Measurements from ENCODE around the gene NF2. TPM values are rescaled to one million over a fixed set of nuclear protein-coding genes. Genes with fewer than 3 reads are reported as not detected.

The NF2 gene
- total RNA-seq, 1 experiment from 2014 or later, result 190 TPM

DNA sequence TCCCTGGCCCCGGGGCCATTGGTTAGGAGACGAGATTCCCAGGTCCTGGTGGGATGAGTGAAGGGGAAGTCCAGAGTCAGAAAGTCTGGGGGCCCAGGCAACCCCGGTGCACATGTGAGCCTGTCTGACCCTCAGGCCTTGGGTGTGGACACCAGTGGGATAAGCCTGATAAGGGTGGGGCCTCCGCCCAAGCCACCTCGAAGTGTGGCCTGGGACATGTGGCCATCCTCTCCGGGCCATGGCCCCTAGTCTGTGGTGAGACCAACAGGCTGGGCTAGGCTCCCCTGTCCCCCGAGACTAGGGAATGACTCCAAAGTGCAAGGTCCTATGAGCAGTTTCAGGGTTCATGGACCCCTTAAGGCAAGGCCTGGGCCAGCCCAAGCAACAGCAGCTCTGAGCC, 122.7 kb downstream of the NF2 start:
- no peak overlapping the region for H3K4me3 ChIP-seq (ENCODE audit: low read depth in 2 of 2, low read length in 2 of 2)
- no peak overlapping the region for H3K27ac ChIP-seq (ENCODE audit: low read length)
- TF ChIP-seq SIN3A (IDR thresholded peaks at IDR 0.05; ENCODE audit: borderline replicate concordance, insufficient read depth, low read depth, low read length) (no peak), POLR2AphosphoS5 (IDR thresholded peaks at IDR 0.05; ENCODE audit: low read depth, low read length) (no peak), CTCF (IDR thresholded peaks at IDR 0.05) (no peak), TCF7L2 (IDR thresholded peaks at IDR 0.05; ENCODE audit: low read depth, low read length) (no peak)
- TF ChIP-seq, protein P1, sequence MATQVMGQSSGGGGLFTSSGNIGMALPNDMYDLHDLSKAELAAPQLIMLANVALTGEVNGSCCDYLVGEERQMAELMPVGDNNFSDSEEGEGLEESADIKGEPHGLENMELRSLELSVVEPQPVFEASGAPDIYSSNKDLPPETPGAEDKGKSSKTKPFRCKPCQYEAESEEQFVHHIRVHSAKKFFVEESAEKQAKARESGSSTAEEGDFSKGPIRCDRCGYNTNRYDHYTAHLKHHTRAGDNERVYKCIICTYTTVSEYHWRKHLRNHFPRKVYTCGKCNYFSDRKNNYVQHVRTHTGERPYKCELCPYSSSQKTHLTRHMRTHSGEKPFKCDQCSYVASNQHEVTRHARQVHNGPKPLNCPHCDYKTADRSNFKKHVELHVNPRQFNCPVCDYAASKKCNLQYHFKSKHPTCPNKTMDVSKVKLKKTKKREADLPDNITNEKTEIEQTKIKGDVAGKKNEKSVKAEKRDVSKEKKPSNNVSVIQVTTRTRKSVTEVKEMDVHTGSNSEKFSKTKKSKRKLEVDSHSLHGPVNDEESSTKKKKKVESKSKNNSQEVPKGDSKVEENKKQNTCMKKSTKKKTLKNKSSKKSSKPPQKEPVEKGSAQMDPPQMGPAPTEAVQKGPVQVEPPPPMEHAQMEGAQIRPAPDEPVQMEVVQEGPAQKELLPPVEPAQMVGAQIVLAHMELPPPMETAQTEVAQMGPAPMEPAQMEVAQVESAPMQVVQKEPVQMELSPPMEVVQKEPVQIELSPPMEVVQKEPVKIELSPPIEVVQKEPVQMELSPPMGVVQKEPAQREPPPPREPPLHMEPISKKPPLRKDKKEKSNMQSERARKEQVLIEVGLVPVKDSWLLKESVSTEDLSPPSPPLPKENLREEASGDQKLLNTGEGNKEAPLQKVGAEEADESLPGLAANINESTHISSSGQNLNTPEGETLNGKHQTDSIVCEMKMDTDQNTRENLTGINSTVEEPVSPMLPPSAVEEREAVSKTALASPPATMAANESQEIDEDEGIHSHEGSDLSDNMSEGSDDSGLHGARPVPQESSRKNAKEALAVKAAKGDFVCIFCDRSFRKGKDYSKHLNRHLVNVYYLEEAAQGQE (IDR thresholded peaks at IDR 0.05; ENCODE audit: insufficient read depth in 1 of 2, low read depth in 2 of 2, low read length in 1 of 2), result no peak
- H3K36me3 ChIP-seq (ENCODE audit: control insufficient read depth, insufficient read depth, low read length), result no peaks in the 10 kb centered on the region
- H3K9me3 ChIP-seq (ENCODE audit: control insufficient read depth, insufficient read depth, low read depth, low read length), result no peaks in the 10 kb centered on the region
- no peaks in the 10 kb centered on the region for H3K4me1 ChIP-seq (ENCODE audit: control insufficient read depth, insufficient read depth, low read length)
- DNase-seq (ENCODE audit: low read depth, low spot score) (no peak), ATAC-seq (no peak)
- BruUV-seq (replicated peaks), result no TSS peak
- in situ Hi-C loops (cut with HindIII; ENCODE audit: low pct_unique_long_range_greater_than_20kb, low sequenced_read_pairs), result no loop called here
- ChIA-PET CTCF (no interaction called here), POLR2A (no interaction called here)
- no peaks in the 10 kb centered on the region for H3K27me3 ChIP-seq (ENCODE audit: control insufficient read depth, insufficient read depth, low read length)
- intact Hi-C loops (cut with micrococcal nuclease; ENCODE audit: unreplicated experiment), result no loop called here

- in situ Hi-C loops (cut with HindIII; ENCODE audit: low pct_unique_long_range_greater_than_20kb, low sequenced_read_pairs) (no loop called here), intact Hi-C loops (cut with micrococcal nuclease; ENCODE audit: unreplicated experiment) (no loop called here)
- Histone ChIP-seq H3K4me1 (ENCODE audit: control insufficient read depth, insufficient read depth, low read length) (no peaks in the 10 kb centered on the region), H3K4me3 (ENCODE audit: low read depth in 2 of 2, low read length in 2 of 2) (no peak overlapping the region), H3K36me3 (ENCODE audit: control insufficient read depth, insufficient read depth, low read length) (no peaks in the 10 kb centered on the region), H3K9me3 (ENCODE audit: control insufficient read depth, insufficient read depth, low read depth, low read length) (no peaks in the 10 kb centered on the region), H3K27me3 (ENCODE audit: control insufficient read depth, insufficient read depth, low read length) (no peaks in the 10 kb centered on the region), H3K27ac (ENCODE audit: low read length) (no peak overlapping the region)
- TF ChIP-seq CTCF (IDR thresholded peaks at IDR 0.05) (no peak), POLR2AphosphoS5 (IDR thresholded peaks at IDR 0.05; ENCODE audit: low read depth, low read length) (no peak), SIN3A (IDR thresholded peaks at IDR 0.05; ENCODE audit: borderline replicate concordance, insufficient read depth, low read depth, low read length) (no peak), TCF7L2 (IDR thresholded peaks at IDR 0.05; ENCODE audit: low read depth, low read length) (no peak)
- TF ChIP-seq, protein P1 (IDR thresholded peaks at IDR 0.05; ENCODE audit: insufficient read depth in 1 of 2, low read depth in 2 of 2, low read length in 1 of 2), result no peak
- CTCF ChIA-PET, result no interaction called here
- ATAC-seq (0 out of 2 replicates have a peak, but pooled peaks have one; percentile 6), DNase-seq (ENCODE audit: low read depth, low spot score) (no peak)
- POLR2A ChIA-PET, result no interaction called here
- BruUV-seq (replicated peaks), result no TSS peak
These were observed 123.2 kb downstream of the NF2 start for GRCh38 chr22:29726512-29727130.
